HL-60/S4 treated with phorbol 12-myristate 13-acetate at 8.2 ng/mL for 4 days and 3 days (cell line): ENCODE data around the gene NACA2.

Experiments used
- in situ Hi-C: fragments of 300-500 bp; cut with MboI; formaldehyde crosslinking; loops from 2 replicates; pipeline ENCODE4 v1.15.0; 2022; ENCODE audit warnings: low sequenced_read_pairs

The NACA2 gene

DNA sequence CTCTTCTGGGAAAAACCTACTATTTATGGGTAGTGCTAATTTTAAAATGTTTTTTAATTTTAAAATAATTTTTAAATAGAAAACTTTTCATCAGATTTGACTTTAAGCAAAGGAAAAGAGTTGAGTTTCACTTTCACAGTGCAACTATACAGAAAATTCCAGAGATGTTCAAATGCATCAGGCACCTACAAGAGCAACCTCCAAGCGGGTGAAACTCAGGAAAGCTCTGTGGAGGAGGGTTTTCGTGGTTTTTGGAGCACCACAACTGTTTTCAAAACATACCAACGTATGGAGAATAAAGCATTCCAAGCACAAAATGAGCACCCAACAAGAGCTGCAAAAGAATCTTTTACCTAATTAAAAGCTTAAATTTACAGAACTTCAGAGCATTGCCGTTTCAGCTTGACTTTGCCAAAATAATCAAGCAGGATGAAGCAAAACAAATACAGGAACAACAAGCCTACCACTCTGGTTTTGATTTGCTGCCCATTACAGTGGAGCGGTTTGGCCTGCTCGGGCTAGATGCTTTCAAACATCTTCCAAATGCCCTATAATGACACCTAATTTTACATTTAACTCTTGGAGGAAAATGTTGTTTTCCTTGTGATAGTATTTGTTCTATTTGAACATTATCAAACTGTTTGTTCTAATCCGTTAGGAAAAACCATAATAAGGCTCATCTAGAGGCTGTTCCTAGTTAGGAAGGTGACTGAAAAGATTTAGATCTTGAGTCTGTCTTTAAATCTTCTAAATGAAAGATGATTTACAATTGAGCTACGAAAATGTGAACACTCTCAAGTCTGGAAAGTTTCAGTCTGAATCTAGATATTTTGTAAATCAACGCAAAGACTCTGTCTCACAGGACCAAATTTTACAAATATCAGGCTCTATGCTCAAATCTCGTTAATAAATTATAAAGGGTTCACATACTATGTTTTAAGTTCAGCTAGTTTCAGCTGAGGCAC lies 34.5 kb downstream of the NACA2 start:
- in situ Hi-C loops: loop anchor here (25.0 kb wide), 2 partner anchors 594 to 844 kb away; no protein-coding TSS in a partner anchor

- in situ Hi-C loops: loop anchor here (25.0 kb wide), 2 partner anchors 593 to 843 kb away; no protein-coding TSS in a partner anchor
Measured at GRCh38 chr17:61555127-61555566, 35.9 kb downstream of the NACA2 start.

DNA sequence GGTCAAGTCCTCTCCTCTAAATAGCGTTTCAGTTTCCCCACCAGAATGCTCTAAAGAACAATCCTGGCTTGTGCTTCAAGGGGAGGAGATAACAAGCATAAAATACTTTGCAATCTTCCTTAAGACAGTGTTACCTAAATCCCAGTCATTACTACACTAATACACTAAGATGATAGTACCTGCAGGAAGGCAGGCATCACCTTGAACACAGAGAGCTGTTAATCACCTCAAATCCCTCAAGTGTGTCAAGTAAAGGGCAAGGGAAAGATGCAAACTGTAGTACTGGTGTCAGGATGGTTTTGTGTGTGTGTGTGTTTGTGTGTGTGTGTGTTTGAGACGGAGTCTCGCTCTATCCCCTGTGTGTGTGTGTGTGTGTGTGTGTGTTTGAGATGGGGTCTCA lies 36.8 kb downstream of the NACA2 start:
- in situ Hi-C loops: loop anchor here (25.0 kb wide), 2 partner anchors 592 to 842 kb away; no protein-coding TSS in a partner anchor

- in situ Hi-C loops: loop anchor here (25.0 kb wide), 2 partner anchors 590 to 840 kb away; no protein-coding TSS in a partner anchor
Measured at GRCh38 chr17:61552560-61552959, 38.5 kb downstream of the NACA2 start.

DNA sequence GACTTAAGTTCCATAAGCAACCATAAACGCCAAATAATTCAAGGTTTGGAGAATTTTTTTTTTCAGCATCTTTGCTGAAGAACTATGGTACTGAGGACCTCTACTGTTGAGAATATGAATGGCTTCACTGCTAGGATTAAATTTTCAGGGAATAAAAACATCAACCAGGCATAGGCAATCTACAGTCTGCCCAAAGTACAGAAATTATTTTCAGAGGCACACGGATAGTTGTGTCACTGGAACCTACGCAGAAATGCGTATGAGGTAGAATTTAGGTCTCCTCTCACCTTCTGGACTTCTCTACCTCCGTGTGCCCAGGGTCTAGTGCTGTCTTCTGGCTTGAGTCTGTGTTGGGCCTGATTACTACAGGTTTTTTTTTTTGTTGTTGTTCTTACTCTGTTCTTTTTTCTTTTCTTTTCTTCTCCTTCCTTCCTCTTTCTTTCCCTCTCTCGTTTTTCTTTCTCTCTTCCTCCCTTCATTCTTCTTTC lies 39.7 kb downstream of the NACA2 start:
- in situ Hi-C loops: loop anchor here (25.0 kb wide), 2 partner anchors 589 to 839 kb away; no protein-coding TSS in a partner anchor

- in situ Hi-C loops: no loop called here
Measured at GRCh38 chr17:61547113-61547512, 43.9 kb downstream of the NACA2 start.

DNA sequence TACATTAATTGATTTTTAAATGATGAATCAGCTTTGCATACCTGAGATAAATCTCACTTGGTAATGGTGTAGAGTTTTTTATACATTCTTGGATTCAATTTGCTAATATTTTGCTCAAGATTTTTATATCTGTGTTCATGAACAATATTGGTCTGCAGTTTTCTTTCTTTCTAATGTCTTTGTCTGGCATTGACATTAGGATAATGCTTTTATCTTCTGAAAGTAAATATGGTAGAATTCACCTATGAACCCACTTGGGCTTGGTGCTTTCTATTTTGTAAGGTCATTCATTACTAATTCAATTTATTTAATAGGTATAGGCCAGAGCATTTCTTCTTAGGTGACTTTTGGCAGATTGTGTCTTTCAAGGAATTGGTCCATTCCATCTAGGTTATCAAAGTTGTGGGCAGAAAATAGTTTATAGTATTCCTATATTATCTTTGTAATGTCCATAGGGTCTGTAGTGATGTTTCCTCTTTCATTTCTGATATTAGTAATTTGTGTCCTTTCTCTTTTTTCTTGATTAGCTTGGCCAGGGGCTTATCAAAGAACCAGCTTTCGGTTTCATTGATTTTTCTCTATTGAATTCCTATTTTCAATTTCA lies 45.6 kb downstream of the NACA2 start:
- in situ Hi-C loops: no loop called here

GRCh38 chr17:61543786-61544415 lies 47.1 kb downstream of the NACA2 start:
- in situ Hi-C loops: no loop called here

DNA sequence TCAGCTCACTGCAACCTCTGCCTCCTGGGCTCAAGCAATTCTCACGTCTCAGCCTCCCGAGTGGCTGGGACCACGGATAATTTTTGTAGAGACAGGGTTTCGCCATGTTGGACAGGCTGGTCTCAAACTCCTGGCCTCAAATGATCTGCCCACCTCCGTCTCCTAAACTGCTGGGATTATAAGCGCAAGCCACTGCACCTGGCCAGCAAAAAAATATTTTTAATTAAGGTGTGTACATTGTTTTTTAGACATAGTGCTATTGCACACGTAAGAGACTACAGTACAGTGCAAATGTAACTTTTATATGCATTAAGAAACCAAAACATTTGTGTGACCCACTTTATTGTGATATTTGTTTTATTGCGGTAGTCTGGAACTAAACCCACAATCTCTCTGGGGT lies 49.0 kb downstream of the NACA2 start:
- in situ Hi-C loops: no loop called here

GRCh38 chr17:61540874-61541273 lies 50.1 kb downstream of the NACA2 start:
- in situ Hi-C loops: no loop called here
